CD4-positive, alpha-beta memory T cell (primary cell): Measurements from ENCODE around the gene HDDC2. TPM values are rescaled to one million over a fixed set of nuclear protein-coding genes. Genes with fewer than 3 reads are reported as not detected.
A peak's percentile ranks its signal among the peaks of the same experiment; 100 is the strongest.

Source experiments
- CTCF ChIA-PET: fragments of 350-600 bp; sonication (Branson Sonifier 250); formaldehyde crosslinking; loops from one replicate; lab custom pipeline; 2021; ENCODE audit warnings: inconsistent platforms; ENCODE audit not compliant: partially characterized antibody; lab: Charles Lee
- POLR2A ChIA-PET: fragments of 350-600 bp; sonication (Branson Sonifier 250); formaldehyde crosslinking; loops from one replicate; lab custom pipeline; 2021; ENCODE audit not compliant: partially characterized antibody; lab: Charles Lee
- DNase-seq, 5 donors: peaks; one replicate each; pipeline versions ENCODE4 v3.0.0 to v3.0.0-alpha.2; 2020 to 2022; ENCODE audit warnings: mixed read lengths in 1 of 5
- H3K27ac ChIP-seq: one replicate; pipeline ENCODE4 v1.7.0; 2013; ENCODE audit warnings: low read depth, low read length
- H3K27me3 ChIP-seq: 2 replicates; pipeline ENCODE4 v1.7.0; 2013; ENCODE audit warnings: mild to moderate bottlenecking, low read length, moderate library complexity; ENCODE audit not compliant: insufficient read depth
- H3K36me3 ChIP-seq: 2 replicates; pipeline ENCODE4 v1.7.0; 2013; ENCODE audit warnings: mild to moderate bottlenecking, low read length, moderate library complexity; ENCODE audit not compliant: insufficient read depth
- H3K4me1 ChIP-seq: 2 replicates; pipeline ENCODE4 v1.7.0; 2013; ENCODE audit warnings: mild to moderate bottlenecking, low read length, moderate library complexity; ENCODE audit not compliant: insufficient read depth
- H3K4me3 ChIP-seq, 2 donors: one replicate each; pipeline ENCODE4 v1.7.0; 2013; ENCODE audit warnings: low read length in 2 of 2, mild to moderate bottlenecking in 1 of 2
- H3K9me3 ChIP-seq, 2 donors: one replicate each; pipeline ENCODE4 v1.7.0; 2013; ENCODE audit warnings: low read length in 2 of 2, control low read depth in 1 of 2; ENCODE audit not compliant: control insufficient read depth in 1 of 2
- H3K27ac Mint-ChIP-seq, 7 donors: one replicate each; pipeline ENCODE4 v1.8.0; 2020 to 2021; ENCODE audit warnings: mixed read lengths in 7 of 7, mild to moderate bottlenecking in 6 of 7, inconsistent platforms in 3 of 7, moderate library complexity in 3 of 7
- H3K27me3 Mint-ChIP-seq, 2 donors: one replicate each; pipeline ENCODE4 v1.8.0; 2020 to 2021; ENCODE audit warnings: mixed read lengths in 2 of 2
- H3K36me3 Mint-ChIP-seq, 2 donors: one replicate each; pipeline ENCODE4 v1.8.0; 2020 to 2021; ENCODE audit warnings: mixed read lengths in 2 of 2, inconsistent platforms in 1 of 2, mild to moderate bottlenecking in 1 of 2
- H3K4me1 Mint-ChIP-seq, 4 donors: one replicate each; pipeline ENCODE4 v1.8.0; 2020 to 2021; ENCODE audit warnings: mixed read lengths in 4 of 4, mild to moderate bottlenecking in 1 of 4
- H3K4me3 Mint-ChIP-seq, 8 donors: one replicate each; pipeline ENCODE4 v1.8.0; 2020 to 2021; ENCODE audit warnings: mixed read lengths in 8 of 8, mild to moderate bottlenecking in 7 of 8, moderate library complexity in 6 of 8, inconsistent platforms in 3 of 8
- H3K9me3 Mint-ChIP-seq, 8 donors: one replicate each; pipeline ENCODE4 v1.8.0; 2020 to 2021; ENCODE audit warnings: mixed read lengths in 8 of 8, mild to moderate bottlenecking in 5 of 8, inconsistent platforms in 3 of 8, moderate library complexity in 1 of 8
- intact Hi-C: fragments of 100-400 bp; cut with micrococcal nuclease; formaldehyde crosslinking; loops from one replicate; pipeline ENCODE4 v1.15.1; 2023
- polyA plus RNA-seq, 2 donors: library from polyadenylated mRNA; unstranded; fragments of 300-500 nt; fragmentation: Illumina TruSeq; gene quantifications; one replicate each; pipeline ENCODE4 v1.2.3, GENCODE V29; 2021
- total RNA-seq, 2 experiments: library from RNA; stranded (reverse); gene quantifications; one replicate each; pipeline ENCODE4 v1.2.3, GENCODE V29; 2021

The HDDC2 gene
- total and polyA plus RNA-seq, 4 experiments from 2014 or later: 49.5 to 128 (median 75.3) TPM

DNA sequence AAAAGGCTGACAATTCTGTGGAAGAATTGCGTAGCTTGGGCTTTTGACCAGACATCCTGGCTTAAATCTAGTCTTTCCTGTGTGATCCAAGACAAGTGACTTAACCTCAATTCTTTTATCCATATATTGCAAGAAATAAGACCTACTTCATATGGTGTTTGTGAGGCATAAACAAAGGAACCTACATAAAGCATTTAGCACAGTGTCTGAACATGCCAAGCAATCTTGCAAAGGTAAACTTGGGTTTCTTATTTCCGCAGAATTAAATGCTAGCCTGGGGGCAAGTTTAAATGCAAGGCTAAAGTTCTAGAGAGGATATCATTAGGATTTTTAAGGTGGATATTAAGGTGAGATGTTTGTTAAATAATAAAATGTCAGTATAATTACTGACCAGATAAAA is 47.9 kb downstream of the HDDC2 start:
- Histone ChIP-seq H3K27ac (no peak overlapping the region), H3K4me1 (no peaks in the 10 kb centered on the region), H3K9me3 (no peaks in the 10 kb centered on the region), H3K4me3 (no peak overlapping the region), H3K36me3 (no peaks in the 10 kb centered on the region), H3K27me3 (no peaks in the 10 kb centered on the region)
- H3K27ac Mint-ChIP-seq: no peak overlapping the region
- H3K4me3 Mint-ChIP-seq: no peak overlapping the region
- intact Hi-C loops: no loop called here
- H3K36me3 Mint-ChIP-seq: no peaks in the 10 kb centered on the region
- H3K9me3 Mint-ChIP-seq: no peaks in the 10 kb centered on the region
- no peaks in the 10 kb centered on the region for H3K27me3 Mint-ChIP-seq
- ChIA-PET POLR2A (no interaction called here), CTCF (no interaction called here)
- DNase-seq: no peak
- H3K4me1 Mint-ChIP-seq: no peaks in the 10 kb centered on the region

DNA sequence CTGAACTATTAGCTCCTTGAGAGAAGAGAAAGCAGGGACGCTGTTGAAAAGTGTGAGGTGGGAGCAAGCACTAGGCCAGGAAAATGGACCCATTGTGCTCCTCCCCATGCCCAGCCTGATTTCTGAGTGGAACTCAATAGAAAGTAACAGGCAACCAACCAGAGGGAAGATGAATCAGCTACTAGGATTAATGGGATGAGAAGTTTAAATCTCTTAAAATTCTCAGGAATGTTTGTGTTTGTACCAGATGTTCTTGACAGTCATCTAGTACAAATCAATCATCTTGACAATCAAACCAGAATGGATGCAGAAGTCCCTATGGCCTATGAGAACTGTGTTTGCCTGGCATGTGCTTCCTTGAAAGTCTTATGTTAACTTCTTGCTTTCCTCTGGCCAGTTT is 48.9 kb downstream of the HDDC2 start:
- DNase-seq: no peak
- Mint-ChIP-seq H3K27me3 (peaks cover 0 to 3% of the 10 kb centered on the region in 2 donors), H3K36me3 (no peaks in the 10 kb centered on the region), H3K4me1 (no peaks in the 10 kb centered on the region), H3K4me3 (no peak overlapping the region), H3K27ac (no peak overlapping the region), H3K9me3 (no peaks in the 10 kb centered on the region)
- no peaks in the 10 kb centered on the region for H3K4me1 ChIP-seq
- POLR2A ChIA-PET: no interaction called here
- CTCF ChIA-PET: no interaction called here
- no peak overlapping the region for H3K27ac ChIP-seq
- no peaks in the 10 kb centered on the region for H3K36me3 ChIP-seq
- intact Hi-C loops: no loop called here
- H3K27me3 ChIP-seq: no peaks in the 10 kb centered on the region
- H3K4me3 ChIP-seq: no peak overlapping the region
- H3K9me3 ChIP-seq: no peaks in the 10 kb centered on the region

DNA sequence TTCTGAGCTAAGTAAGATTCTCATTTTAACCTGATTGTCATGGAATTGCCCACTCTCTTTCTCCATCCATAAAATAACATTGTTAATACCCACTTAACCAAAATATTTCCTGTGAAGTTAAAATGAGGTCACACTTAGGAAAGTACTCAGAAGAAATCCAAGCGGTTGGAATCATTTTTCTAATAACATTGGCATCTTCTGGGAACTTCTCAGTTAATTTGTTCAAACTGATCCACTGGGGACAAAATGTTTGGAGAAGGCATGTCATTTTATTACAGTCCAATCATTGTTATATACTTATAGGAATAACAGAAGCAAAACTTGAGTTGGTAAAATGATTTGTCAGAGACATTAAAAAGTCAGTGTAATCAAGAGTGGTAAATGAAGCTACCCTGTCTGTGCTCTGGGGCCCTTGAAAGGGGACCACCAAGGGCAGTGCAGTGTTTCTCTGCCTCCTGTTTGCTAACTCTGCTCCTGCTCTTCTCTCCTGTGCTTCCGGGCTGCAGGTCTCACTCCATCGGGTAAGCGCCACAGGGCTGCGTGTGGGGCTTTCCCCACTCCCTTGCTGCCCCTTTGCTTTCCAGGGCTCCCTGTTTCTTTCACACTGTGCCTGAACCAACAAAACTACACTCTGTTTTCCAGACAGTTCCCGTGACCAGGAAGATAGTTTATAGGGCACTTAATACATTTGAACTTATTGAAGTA is 50.1 kb downstream of the HDDC2 start:
- Mint-ChIP-seq H3K4me1 (no peaks in the 10 kb centered on the region), H3K4me3 (peak overlapping the region in 6 of 8 donors; percentile 13 to 60 (median 32)), H3K36me3 (no peaks in the 10 kb centered on the region), H3K27ac (peak overlapping the region in 4 of 7 donors; percentile 28 to 81 (median 68)), H3K9me3 (no peaks in the 10 kb centered on the region), H3K27me3 (peaks cover under 1 to 6% of the 10 kb centered on the region in 2 donors)
- H3K27me3 ChIP-seq: no peaks in the 10 kb centered on the region
- H3K36me3 ChIP-seq: no peaks in the 10 kb centered on the region
- no peak for DNase-seq
- H3K4me3 ChIP-seq: no peak overlapping the region
- H3K4me1 ChIP-seq: no peaks in the 10 kb centered on the region
- no peak overlapping the region for H3K27ac ChIP-seq
- no peaks in the 10 kb centered on the region for H3K9me3 ChIP-seq
- CTCF ChIA-PET: interaction anchor here (1.0 kb wide), 1 partner anchor 12 kb away, joined by 4 read pairs; no protein-coding TSS in a partner anchor
- POLR2A ChIA-PET: no interaction called here
- intact Hi-C loops: no loop called here

DNA sequence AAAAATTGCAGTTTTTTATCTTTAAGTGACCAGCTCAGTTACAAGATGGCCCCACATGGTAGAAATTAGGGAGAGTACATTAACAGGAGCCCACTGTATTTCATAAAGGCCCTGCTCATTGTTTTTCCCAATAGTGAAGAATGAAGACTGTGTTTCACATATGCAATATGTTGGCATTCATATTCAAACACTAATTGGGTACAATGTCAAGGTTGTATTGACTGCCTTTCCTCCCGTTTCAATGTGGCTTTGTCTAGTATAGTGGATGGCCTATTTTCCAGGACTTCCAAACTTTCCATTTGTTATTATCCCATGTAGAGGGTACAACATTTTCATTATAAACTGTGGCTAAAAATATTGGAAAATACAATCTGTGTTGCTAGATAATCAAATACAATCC is 51.3 kb downstream of the HDDC2 start:
- Mint-ChIP-seq H3K27me3 (peaks cover 2 to 6% of the 10 kb centered on the region in 2 donors), H3K4me1 (no peaks in the 10 kb centered on the region), H3K27ac (no peak overlapping the region), H3K4me3 (no peak overlapping the region), H3K36me3 (no peaks in the 10 kb centered on the region), H3K9me3 (peaks cover 0 to 7% (median 0%) of the 10 kb centered on the region in 8 donors)
- no peak overlapping the region for H3K4me3 ChIP-seq
- ChIA-PET CTCF (no interaction called here), POLR2A (no interaction called here)
- intact Hi-C loops: no loop called here
- H3K4me1 ChIP-seq: no peaks in the 10 kb centered on the region
- H3K27me3 ChIP-seq: no peaks in the 10 kb centered on the region
- H3K36me3 ChIP-seq: no peaks in the 10 kb centered on the region
- H3K9me3 ChIP-seq: no peaks in the 10 kb centered on the region
- no peak for DNase-seq
- no peak overlapping the region for H3K27ac ChIP-seq

- CTCF ChIA-PET: interaction anchor here (1.5 kb wide), 1 partner anchor 17 kb away, joined by 3 read pairs; no protein-coding TSS in a partner anchor
- Histone ChIP-seq H3K27ac (no peak overlapping the region), H3K4me3 (no peak overlapping the region), H3K36me3 (no peaks in the 10 kb centered on the region), H3K9me3 (no peaks in the 10 kb centered on the region), H3K4me1 (no peaks in the 10 kb centered on the region), H3K27me3 (no peaks in the 10 kb centered on the region)
- POLR2A ChIA-PET: interaction anchor here (0.9 kb wide), 1 partner anchor 83 kb away, joined by 5 read pairs; no protein-coding TSS in a partner anchor
- Mint-ChIP-seq H3K9me3 (peaks cover 0 to 18% (median 5%) of the 10 kb centered on the region in 8 donors), H3K27me3 (peaks cover 2 to 9% of the 10 kb centered on the region in 2 donors), H3K36me3 (no peaks in the 10 kb centered on the region), H3K4me3 (no peak overlapping the region), H3K27ac (no peak overlapping the region), H3K4me1 (no peaks in the 10 kb centered on the region)
- no peak for DNase-seq
- intact Hi-C loops: no loop called here
These were observed 53.6 kb downstream of the HDDC2 start for GRCh38 chr6:125248136-125248535.

DNA sequence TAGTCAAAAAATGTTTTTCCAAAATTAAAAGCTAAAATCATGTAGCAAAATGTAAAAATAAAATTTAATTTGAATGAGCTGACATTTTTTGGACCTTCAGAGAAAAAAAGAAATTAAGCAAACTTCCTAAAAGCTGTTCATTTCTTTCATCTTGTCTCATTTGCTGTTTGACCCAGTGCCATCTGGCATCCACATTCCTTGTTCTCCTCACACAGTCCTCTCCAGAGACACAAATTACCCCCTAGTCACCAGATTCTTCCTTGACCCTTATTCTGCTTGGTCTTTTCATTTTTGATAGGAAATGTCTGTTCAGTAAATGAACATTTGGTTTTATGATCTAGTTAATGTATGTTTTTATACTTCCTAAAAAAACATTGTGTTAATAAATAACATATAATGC is 55.2 kb downstream of the HDDC2 start:
- ChIA-PET CTCF (no interaction called here), POLR2A (no interaction called here)
- Histone ChIP-seq H3K4me3 (no peak overlapping the region), H3K9me3 (no peaks in the 10 kb centered on the region), H3K27ac (no peak overlapping the region), H3K4me1 (no peaks in the 10 kb centered on the region), H3K27me3 (no peaks in the 10 kb centered on the region), H3K36me3 (no peaks in the 10 kb centered on the region)
- Mint-ChIP-seq H3K36me3 (peaks cover 0 to 2% of the 10 kb centered on the region in 2 donors), H3K9me3 (peaks cover 3 to 33% (median 19%) of the 10 kb centered on the region in 8 donors), H3K4me3 (no peak overlapping the region), H3K4me1 (no peaks in the 10 kb centered on the region), H3K27me3 (peaks cover 2 to 9% of the 10 kb centered on the region in 2 donors), H3K27ac (peak overlapping the region in 1 of 7 donors; percentile 20)
- DNase-seq: no peak
- intact Hi-C loops: no loop called here

GRCh38 chr6:125245523-125246264 is 56.1 kb downstream of the HDDC2 start:
- ChIA-PET POLR2A (no interaction called here), CTCF (no interaction called here)
- Mint-ChIP-seq H3K4me1 (no peaks in the 10 kb centered on the region), H3K36me3 (peaks cover 0 to 2% of the 10 kb centered on the region in 2 donors), H3K4me3 (no peak overlapping the region), H3K27ac (no peak overlapping the region), H3K9me3 (peaks cover 4 to 42% (median 28%) of the 10 kb centered on the region in 8 donors), H3K27me3 (peaks cover 2 to 9% of the 10 kb centered on the region in 2 donors)
- Histone ChIP-seq H3K27me3 (no peaks in the 10 kb centered on the region), H3K36me3 (no peaks in the 10 kb centered on the region), H3K4me1 (no peaks in the 10 kb centered on the region), H3K9me3 (no peaks in the 10 kb centered on the region), H3K4me3 (no peak overlapping the region), H3K27ac (no peak overlapping the region)
- intact Hi-C loops: no loop called here
- no peak for DNase-seq
